ENCODE measurements around the gene PES1.
A peak's percentile ranks its signal among the peaks of the same experiment; 100 is the strongest.
"Not testable (repeated sequence)": the region's sequence is repeated elsewhere in the genome, so short reads cannot be mapped to it uniquely, and the experiment has no call there.

PES1 gene

DNA sequence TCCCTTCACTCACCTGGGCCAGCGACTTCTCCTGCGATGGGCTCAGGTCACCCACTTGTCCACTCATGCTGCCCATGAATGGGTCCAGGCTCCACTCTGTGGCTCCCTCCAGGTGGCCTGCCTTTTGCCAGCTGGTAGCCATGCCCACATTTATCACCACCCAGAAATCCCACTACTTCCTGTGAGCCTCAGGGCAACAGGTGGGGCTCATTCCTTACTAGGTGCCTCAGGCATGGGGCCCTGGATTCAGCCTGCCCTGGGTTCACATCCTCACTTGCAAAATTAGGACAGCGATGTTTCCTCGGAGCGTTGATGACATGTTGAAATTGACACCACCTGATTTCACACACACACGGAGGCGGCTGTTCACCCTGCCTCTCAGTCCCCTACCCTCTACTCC, 45.1 kb downstream of the PES1 start, which contains the start of gene SEC14L6:
SEC14L6 (minus strand) TSS at position 126 of the 400 bp plus-strand sequence; CDS start at position 67, 59 bp downstream.
- no peak for DNase-seq

DNA sequence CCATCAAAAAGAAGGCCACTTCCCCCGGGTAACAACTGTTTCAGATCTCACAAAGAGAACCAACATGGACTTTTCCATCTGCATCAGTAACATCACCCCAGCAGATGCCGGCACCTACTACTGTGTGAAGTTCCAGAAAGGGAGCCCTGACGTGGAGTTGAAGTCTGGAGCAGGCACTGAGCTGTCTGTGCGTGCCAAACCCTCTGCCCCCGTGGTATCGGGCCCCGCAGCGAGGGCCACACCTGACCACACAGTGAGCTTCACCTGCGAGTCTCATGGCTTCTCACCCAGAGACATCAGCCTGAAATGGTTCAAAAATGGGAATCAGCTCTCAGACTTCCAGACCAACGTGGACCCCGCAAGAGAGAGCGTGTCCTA, 48.9 kb downstream of the PES1 start:
- DNase-seq: no peak

DNA sequence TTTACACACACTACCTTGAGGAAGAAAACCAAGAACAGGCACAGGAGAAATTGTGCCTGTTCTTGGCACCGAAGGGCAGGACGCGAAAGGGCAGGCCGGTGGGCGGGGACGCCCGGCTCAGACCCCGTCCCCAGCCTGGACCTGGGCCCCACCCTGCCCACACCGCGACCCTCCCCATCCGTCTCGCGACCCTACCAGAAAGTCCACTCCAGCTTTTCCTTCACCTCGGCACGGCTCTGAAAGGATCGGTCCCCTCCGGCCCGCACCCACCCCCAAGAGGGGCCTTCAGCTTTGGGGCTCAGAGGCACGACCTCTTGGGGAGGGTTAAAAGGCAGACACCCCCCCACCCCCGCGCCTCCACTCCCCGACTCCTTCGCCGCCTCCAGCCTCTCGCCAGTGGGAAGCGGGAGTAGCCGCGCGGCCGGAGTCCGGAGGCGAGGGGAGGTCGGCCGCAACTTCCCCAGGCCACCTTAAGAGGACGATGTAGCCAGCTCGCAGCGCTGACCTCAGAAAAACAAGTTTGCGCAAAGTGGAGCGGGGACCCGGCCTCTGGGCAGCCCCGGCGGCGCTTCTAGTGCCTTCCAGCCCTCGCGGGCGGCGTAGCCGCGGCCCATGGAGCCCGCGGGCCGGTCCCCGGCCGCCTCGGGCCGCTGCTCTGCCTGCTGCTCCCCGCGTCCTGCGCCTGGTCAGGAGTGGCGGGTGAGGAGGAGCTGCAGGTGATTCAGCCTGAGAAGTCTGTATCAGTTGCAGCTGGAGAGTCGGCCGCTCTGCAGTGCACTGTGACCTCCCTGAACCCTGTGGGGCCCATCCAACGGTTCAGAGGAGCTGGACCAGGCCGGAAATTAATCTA, 49.5 kb downstream of the PES1 start:
- DNase-seq: no peak

- DNase-seq: not testable (repeated sequence)
Measured at GRCh38 chr22:30541511-30541910, 50.2 kb downstream of the PES1 start.

- DNase-seq: no peak
Measured at GRCh38 chr22:30539368-30539767, 52.3 kb downstream of the PES1 start.

DNA sequence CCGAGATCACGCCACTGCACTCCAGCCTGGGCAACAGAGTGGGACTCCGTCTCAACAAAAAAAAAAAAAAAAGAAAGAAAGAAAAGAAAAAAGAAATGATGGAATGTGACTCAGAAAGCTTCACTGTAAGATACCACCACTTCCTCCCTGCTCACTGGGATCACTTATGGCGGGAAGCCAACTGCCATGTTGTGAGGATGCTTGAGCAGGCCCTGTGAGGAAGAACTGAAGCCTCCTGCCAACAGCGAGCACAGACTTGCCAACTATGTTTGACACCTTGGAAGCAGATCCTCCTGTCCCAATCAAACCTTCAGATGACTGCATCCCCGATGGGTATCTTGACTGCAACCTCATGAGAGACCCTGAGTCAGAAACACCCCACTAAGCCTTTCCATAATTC, 53.4 kb downstream of the PES1 start:
- DNase-seq: peak; percentile 30

DNA sequence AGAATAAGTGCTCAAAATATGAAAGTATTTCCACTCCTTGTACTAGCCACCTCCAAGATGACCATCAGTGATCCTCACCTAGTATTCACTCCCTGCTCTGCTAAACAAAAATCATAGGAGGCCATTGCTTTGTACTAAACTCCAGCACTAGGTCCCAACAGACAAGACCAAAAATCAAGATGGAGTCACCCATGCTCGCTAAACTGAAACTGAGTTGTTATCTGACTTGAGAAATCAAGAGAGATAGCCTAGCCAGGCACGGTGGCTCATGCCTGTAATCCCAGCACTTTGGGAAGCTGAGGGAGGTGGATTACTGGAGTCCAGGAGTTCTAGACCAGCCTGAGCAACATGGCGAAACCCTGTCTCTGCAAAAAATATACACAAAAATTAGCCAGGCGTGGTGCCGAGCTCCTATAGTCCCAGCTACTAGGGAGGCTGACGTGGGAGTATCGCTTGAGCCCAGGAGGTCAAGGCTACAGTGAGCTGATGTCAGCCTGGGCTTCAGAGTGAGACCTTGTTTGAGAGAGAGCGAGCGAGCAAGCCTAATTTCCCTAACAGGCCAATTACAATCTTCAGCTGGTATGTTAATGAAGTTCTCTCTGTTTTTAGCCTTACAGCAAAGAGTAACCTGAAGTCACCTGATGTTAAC, 54.5 kb downstream of the PES1 start:
- no peak for DNase-seq

DNA sequence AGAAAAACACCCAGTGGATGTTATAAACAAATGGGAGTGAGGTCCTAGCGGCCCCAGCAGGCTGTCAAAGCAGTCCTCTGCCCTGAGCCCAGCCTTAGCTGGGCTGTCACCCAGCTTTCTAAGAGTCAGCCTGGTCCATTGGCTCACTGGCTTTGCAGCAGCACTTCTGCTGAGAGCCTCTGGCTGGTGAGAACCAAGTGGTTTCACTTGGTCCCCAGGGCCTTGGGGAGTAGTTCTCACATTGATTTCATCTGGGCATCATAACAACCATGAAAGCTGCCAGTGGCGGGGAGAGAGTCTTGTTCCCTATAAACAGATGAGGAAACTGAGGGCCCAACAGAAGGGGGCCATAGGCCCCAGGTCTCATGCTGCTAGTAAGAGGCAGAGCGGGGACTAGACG, 56.5 kb downstream of the PES1 start:
- DNase-seq: no peak

GRCh38 chr22:30531651-30532608, 59.8 kb downstream of the PES1 start:
- no peak for DNase-seq

- no peak for DNase-seq
Measured at GRCh38 chr22:30526656-30527055, 65.1 kb downstream of the PES1 start.
